ENCODE data around the gene SHANK1. TPM values are rescaled to one million over a fixed set of nuclear protein-coding genes. Genes with fewer than 3 reads are reported as not detected.

Gene SHANK1
- total RNA-seq, 2 experiments from 2014 or later = not detected

DNA sequence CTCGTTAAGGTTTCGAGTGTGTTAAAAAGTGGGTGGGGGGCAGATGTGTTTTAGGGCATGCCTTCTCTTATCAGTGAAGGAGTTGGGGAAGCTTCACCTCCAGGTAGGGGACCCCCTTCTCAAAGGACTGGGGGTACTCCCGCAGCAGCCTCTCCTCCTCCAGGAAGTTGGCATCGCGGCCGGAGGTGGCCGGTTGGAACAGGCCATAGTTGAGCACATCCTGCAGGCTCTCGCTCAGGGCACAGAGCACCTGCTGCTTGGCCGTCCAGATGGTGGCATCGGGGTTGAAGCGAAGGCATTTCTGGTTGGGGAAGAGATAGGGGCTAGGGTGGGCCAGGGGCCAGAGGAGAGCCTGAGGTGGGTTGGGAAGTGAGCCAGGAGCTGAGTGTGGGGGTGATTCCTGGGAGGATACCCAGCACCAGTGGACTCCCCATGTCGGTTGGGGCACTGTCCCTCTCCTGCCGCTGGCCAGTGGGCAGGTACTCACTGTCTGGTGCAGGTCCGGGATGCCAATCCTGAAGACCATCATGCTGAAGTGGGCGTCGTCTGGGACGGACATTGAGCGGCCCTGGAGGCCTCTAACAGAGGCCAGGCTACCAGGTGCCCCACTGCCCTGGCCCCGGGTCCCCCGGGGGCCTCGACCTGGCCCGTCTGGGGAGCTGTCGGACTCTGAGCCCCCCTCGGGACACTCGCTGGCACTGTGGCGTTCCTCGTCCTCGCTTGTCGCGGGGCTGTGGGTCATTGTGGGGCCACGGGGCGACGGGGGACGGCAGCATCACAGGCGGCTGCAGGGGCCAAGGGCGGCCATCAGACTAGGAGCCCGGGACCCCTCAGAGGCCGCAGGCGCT is 3.2 kb downstream of the SHANK1 start:
- no peak overlapping the region for H3K4me3 Mint-ChIP-seq
- DNase-seq = no peak
- CTCF ChIA-PET = interaction anchor here (1.0 kb wide), 2 partner anchors 8 to 206 kb away, joined by 3 to 5 read pairs; no protein-coding TSS in a partner anchor
- H3K9me3 Mint-ChIP-seq = no peaks in the 10 kb centered on the region
- H3K27ac Mint-ChIP-seq = no peak overlapping the region
- H3K27me3 Mint-ChIP-seq = peaks cover 47% of the 10 kb centered on the region
- no peaks in the 10 kb centered on the region for H3K36me3 Mint-ChIP-seq (ENCODE audit: low read depth)
- H3K4me1 Mint-ChIP-seq = peaks cover 11% of the 10 kb centered on the region
- POLR2A ChIA-PET = no interaction called here

- no peak for DNase-seq
- ChIA-PET CTCF (interaction anchor here (0.6 to 1.2 kb wide), 3 partner anchors 10 to 1488 kb away, joined by 3 to 5 read pairs (median 5); no protein-coding TSS in a partner anchor), POLR2A (no interaction called here)
- no peak overlapping the region for H3K4me3 Mint-ChIP-seq
- H3K27me3 Mint-ChIP-seq = peaks cover 33% of the 10 kb centered on the region
- peaks cover 9% of the 10 kb centered on the region for H3K4me1 Mint-ChIP-seq
- no peak overlapping the region for H3K27ac Mint-ChIP-seq
- no peaks in the 10 kb centered on the region for H3K9me3 Mint-ChIP-seq
- H3K36me3 Mint-ChIP-seq (ENCODE audit: low read depth) = no peaks in the 10 kb centered on the region
Observed at GRCh38 chr19:50713556-50714236, 5.9 kb downstream of the SHANK1 start.

- H3K4me3 Mint-ChIP-seq = no peak overlapping the region
- ChIA-PET POLR2A (no interaction called here), CTCF (no interaction called here)
- DNase-seq = no peak
- H3K27me3 Mint-ChIP-seq = peaks cover 32% of the 10 kb centered on the region
- H3K9me3 Mint-ChIP-seq = no peaks in the 10 kb centered on the region
- H3K27ac Mint-ChIP-seq = no peak overlapping the region
- peaks cover 9% of the 10 kb centered on the region for H3K4me1 Mint-ChIP-seq
- H3K36me3 Mint-ChIP-seq (ENCODE audit: low read depth) = no peaks in the 10 kb centered on the region
Observed at GRCh38 chr19:50712833-50713232, 6.8 kb downstream of the SHANK1 start.

DNA sequence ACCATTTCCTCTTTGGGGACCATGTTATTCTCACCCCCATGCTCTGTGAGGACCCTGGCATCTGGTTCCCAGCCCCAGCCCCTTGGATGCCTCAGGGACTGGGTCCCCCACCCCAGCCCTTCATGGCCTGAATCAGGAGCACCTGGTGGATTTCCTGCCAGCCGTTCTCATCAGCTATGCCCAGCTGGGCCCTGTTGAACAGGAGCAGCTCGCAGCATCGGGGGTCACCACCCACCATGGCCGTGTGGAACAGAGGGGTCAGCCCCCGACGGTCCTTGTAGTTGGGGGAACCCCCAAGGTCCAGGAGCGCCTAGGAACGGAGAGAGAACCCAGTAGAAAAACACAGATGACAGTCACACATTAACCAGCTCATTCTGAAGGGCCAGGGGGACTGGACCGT is 7.8 kb downstream of the SHANK1 start:
- Mint-ChIP-seq H3K4me3 (no peak overlapping the region), H3K4me1 (peaks cover 9% of the 10 kb centered on the region), H3K36me3 (ENCODE audit: low read depth) (no peaks in the 10 kb centered on the region), H3K27me3 (peaks cover 23% of the 10 kb centered on the region), H3K9me3 (no peaks in the 10 kb centered on the region), H3K27ac (no peak overlapping the region)
- no peak for DNase-seq
- ChIA-PET POLR2A (no interaction called here), CTCF (no interaction called here)

DNA sequence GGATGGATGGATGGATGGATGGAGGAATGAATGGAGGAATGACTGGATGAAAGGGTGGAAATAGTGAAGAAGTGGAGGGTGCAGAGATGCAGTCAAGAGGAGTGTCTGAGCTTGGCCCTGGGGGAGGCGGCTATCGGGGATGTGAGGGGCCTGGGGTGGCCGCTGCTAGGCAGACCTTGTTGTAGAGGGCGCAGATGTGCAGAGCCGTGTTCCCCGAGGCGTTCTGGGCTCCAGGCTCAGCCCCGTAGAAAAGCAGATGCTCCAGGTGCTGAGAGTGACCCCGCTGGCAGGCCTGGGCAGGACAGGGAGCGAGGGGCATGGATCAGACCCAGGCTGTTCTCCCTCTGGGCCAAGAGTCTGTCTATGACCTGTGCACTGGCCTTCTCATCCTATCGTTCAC is 8.4 kb downstream of the SHANK1 start:
- peaks cover 9% of the 10 kb centered on the region for H3K4me1 Mint-ChIP-seq

GRCh38 chr19:50710612-50711011 is 9.0 kb downstream of the SHANK1 start:
- H3K4me3 Mint-ChIP-seq = no peak overlapping the region
- peaks cover 9% of the 10 kb centered on the region for H3K4me1 Mint-ChIP-seq
- no peaks in the 10 kb centered on the region for H3K36me3 Mint-ChIP-seq (ENCODE audit: low read depth)
- H3K9me3 Mint-ChIP-seq = no peaks in the 10 kb centered on the region
- ChIA-PET CTCF (interaction anchor here (0.8 kb wide), 1 partner anchor 211 kb away, joined by 3 read pairs; no protein-coding TSS in a partner anchor), POLR2A (no interaction called here)
- no peak overlapping the region for H3K27ac Mint-ChIP-seq
- no peak for DNase-seq
- H3K27me3 Mint-ChIP-seq = peaks cover 21% of the 10 kb centered on the region

More for the DNA sequence above, 8.4 kb downstream of the SHANK1 start:
- H3K36me3 Mint-ChIP-seq (ENCODE audit: low read depth) = no peaks in the 10 kb centered on the region
- H3K27me3 Mint-ChIP-seq = peaks cover 23% of the 10 kb centered on the region
- no peak for DNase-seq
- ChIA-PET POLR2A (no interaction called here), CTCF (interaction anchor here (0.8 kb wide), 1 partner anchor 211 kb away, joined by 3 read pairs; no protein-coding TSS in a partner anchor)
- no peak overlapping the region for H3K4me3 Mint-ChIP-seq
- no peak overlapping the region for H3K27ac Mint-ChIP-seq
- no peaks in the 10 kb centered on the region for H3K9me3 Mint-ChIP-seq

- POLR2A ChIA-PET = no interaction called here
Observed at GRCh38 chr19:50710094-50710493, 9.5 kb downstream of the SHANK1 start.

GRCh38 chr19:50708179-50708879 is 11.3 kb downstream of the SHANK1 start:
- H3K27me3 Mint-ChIP-seq = peaks cover 20% of the 10 kb centered on the region
- ChIA-PET POLR2A (no interaction called here), CTCF (no interaction called here)
- no peak for DNase-seq
- H3K9me3 Mint-ChIP-seq = no peaks in the 10 kb centered on the region
- no peak overlapping the region for H3K27ac Mint-ChIP-seq
- peaks cover 9% of the 10 kb centered on the region for H3K4me1 Mint-ChIP-seq
- H3K4me3 Mint-ChIP-seq = no peak overlapping the region
- no peaks in the 10 kb centered on the region for H3K36me3 Mint-ChIP-seq (ENCODE audit: low read depth)

More at GRCh38 chr19:50710094-50710493, 9.5 kb downstream of the SHANK1 start:
- no peak for DNase-seq
- Mint-ChIP-seq H3K9me3 (no peaks in the 10 kb centered on the region), H3K36me3 (ENCODE audit: low read depth) (no peaks in the 10 kb centered on the region), H3K4me1 (peaks cover 9% of the 10 kb centered on the region), H3K27me3 (peaks cover 19% of the 10 kb centered on the region), H3K4me3 (no peak overlapping the region), H3K27ac (no peak overlapping the region)
- CTCF ChIA-PET = interaction anchor here (0.8 kb wide), 1 partner anchor 212 kb away, joined by 3 read pairs; no protein-coding TSS in a partner anchor

DNA sequence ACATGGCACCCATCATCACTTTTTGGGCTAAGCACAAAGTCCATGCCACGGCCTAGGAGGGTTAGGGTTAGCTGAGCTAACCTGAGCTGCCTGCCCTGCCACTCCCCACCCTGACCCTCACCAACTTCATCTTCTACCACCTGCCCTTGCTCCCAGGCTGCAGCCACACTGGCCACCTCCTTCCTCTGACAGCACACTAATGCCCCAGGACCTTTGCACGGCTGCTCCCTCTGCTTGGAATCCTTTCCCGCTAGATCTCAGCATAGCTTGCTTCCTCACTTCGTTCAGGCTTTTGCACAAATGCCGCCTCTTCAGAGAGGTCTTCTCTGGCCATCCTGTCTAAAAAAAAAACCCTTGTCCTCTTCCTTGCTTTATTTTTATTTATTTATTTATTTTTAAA is 13.2 kb downstream of the SHANK1 start:
- H3K27ac Mint-ChIP-seq = no peak overlapping the region
- H3K9me3 Mint-ChIP-seq = no peaks in the 10 kb centered on the region
- CTCF ChIA-PET = no interaction called here
- POLR2A ChIA-PET = no interaction called here
- DNase-seq = no peak
- no peaks in the 10 kb centered on the region for H3K36me3 Mint-ChIP-seq (ENCODE audit: low read depth)
- peaks cover 14% of the 10 kb centered on the region for H3K27me3 Mint-ChIP-seq
- H3K4me3 Mint-ChIP-seq = no peak overlapping the region
- peaks cover 2% of the 10 kb centered on the region for H3K4me1 Mint-ChIP-seq

- H3K27ac Mint-ChIP-seq = no peak overlapping the region
- ChIA-PET POLR2A (no interaction called here), CTCF (interaction anchor here (0.5 kb wide), 1 partner anchor 24 kb away, joined by 4 read pairs; no protein-coding TSS in a partner anchor)
- peaks cover 2% of the 10 kb centered on the region for H3K4me1 Mint-ChIP-seq
- peaks cover 14% of the 10 kb centered on the region for H3K27me3 Mint-ChIP-seq
- no peaks in the 10 kb centered on the region for H3K36me3 Mint-ChIP-seq (ENCODE audit: low read depth)
- no peak overlapping the region for H3K4me3 Mint-ChIP-seq
- H3K9me3 Mint-ChIP-seq = no peaks in the 10 kb centered on the region
- DNase-seq = peak; percentile 39
Observed at GRCh38 chr19:50705422-50706019, 14.1 kb downstream of the SHANK1 start.

DNA sequence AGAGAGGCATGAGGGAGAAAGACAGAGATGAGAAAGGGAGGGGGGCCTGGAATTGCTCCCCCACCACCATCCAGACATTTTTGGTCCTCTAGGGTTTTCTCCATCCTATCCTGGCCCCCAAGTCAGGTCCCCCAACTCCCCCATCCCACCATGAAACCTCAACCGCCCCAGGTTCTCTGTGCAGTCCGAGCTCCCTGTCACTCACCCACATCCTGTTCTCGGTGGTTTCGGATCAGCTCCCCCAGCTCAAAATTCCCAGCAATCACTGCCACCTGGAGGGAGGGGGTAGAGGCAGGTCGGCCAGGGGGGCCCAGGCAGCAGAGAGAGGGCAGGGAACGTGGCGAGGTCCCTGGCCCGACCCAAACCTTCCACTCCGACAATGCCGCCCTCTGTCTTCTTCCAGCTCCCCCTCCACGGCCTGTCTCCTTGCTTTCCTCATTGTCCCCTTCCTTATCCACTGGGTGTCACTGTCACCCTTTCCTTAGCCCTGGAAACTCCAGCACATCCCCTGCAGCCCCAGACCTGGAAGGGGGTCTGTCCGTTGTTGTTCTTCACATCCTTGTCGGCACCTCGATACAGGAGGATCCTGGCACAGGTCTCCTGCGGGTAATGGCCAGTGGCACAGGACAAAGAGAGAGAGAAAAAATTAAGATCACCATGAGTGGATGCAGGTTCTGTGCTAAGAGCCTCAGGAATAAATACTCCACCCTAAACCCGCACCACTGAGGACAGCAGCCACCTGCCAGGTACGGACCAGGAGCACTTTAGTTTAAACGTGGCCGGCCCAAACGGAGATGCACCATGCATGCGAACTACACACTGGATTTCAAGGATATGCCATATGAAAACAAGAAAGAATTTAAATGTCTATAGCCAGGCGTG is 15.4 kb downstream of the SHANK1 start:
- Mint-ChIP-seq H3K27ac (no peak overlapping the region), H3K4me1 (peaks cover 2% of the 10 kb centered on the region), H3K27me3 (peaks cover 17% of the 10 kb centered on the region), H3K36me3 (ENCODE audit: low read depth) (no peaks in the 10 kb centered on the region), H3K9me3 (no peaks in the 10 kb centered on the region), H3K4me3 (no peak overlapping the region)
- CTCF ChIA-PET = interaction anchor here (1.4 kb wide), 1 partner anchor 10 kb away, joined by 5 read pairs; no protein-coding TSS in a partner anchor
- POLR2A ChIA-PET = no interaction called here
- no peak for DNase-seq

Measured in activated CD4-positive, alpha-beta T cell treated with anti-CD3 and anti-CD28 coated beads, Interleukin-2, amount 10 ng/mL, durations not matched to agents 7 days and 5 days (primary cell).